Measurements from ENCODE around the gene TMEM179.
"Not testable (repeated sequence)": the region's sequence is repeated elsewhere in the genome, so short reads cannot be mapped to it uniquely, and the experiment has no call there.

The TMEM179 gene

DNA sequence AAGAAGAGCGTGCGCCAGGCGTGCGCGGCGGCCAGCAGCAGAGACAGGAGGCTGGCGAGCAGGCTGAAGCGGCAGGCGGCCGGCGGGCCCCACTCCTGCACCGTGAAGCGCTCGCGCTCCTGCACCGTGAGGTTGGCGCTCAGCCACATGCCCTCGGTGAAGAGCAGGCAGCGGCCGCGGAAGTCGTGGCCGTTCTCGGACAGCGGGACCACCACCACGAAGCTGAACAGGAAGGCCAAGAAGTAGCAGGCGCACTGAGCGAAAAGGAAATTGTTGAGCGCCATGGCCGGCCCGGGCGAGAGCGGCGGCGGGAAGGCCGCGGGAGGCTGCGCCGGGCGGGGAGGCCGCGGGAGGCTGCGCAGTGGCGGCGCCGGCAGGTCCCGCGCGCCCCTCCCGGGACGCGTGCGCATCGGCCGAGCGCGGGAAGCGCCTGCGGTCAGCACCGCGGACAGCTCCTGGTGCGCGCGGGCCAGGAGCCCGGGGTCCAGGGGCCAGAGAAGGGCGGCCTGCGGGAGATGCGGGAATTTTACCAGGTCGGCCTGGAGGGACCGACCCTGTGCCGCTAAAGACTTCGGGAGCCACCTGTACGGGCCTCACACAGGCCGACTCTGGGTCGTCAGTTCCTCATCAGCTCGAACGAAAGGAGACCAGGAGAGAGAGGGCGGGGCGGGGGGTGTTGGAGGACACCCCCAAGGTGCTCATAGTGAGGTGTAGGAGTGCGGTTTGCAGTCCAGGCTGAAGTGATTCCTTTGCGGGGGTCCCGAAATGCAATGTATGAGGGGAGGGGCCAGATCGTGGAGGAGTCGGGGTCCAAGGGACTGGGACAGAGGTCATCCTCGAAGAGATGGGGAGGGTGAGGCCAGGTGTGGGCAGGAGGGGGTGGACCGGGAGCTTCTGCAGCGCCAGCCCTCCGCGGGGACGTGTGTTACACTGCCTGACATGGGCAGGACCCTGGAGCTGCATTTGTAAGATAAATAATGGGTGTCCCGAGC, at the start of gene TMEM179:
TSS of gene TMEM179 (minus strand) at position 315 of the 992 bp plus-strand sequence. CDS start at position 284, 31 bp downstream.
- H3K27ac ChIP-seq (ENCODE audit: low read depth, low read length), result no peak within 1 kb of the TSS
- peaks cover 60% of the 10 kb centered on the region for H3K27me3 ChIP-seq (ENCODE audit: insufficient read depth, low read length)
- H3K36me3 ChIP-seq (ENCODE audit: insufficient read depth, low read length), result no peaks in the 10 kb centered on the region
- no peaks in the 10 kb centered on the region for H3K4me1 ChIP-seq (ENCODE audit: control insufficient read depth, insufficient read depth, low read length, unreplicated experiment)
- no peak within 1 kb of the TSS for H2AFZ ChIP-seq (ENCODE audit: low read length, unreplicated experiment)
- H3K79me2 ChIP-seq (ENCODE audit: control insufficient read depth, insufficient read depth, low read length, unreplicated experiment), result no peaks in the 10 kb centered on the region
- H3K4me3 ChIP-seq (ENCODE audit: low read depth, low read length), result peak within 1 kb of the TSS; percentile 72

DNA sequence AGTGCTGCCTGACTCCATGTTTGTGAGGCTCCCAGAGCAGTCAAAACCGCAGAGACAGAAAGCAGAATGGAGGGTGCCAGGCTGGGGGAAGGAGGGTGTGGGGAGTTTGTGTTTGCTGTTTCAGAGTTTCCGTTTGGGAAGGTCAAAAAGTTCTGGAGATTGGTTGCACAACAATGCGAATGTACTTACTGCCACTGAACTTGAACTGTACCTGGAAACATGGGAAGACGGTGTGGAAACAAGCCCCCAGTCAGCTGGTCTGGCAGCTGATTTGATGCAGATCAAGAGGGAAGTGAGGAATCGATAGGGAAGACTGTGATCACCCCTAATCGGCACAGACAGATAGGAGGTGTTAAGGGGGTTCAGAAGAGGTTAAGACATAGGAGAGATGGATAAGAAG, 49.5 kb upstream of the TMEM179 start:
- H3K36me3 ChIP-seq (ENCODE audit: insufficient read depth, low read length), result no peaks in the 10 kb centered on the region

DNA sequence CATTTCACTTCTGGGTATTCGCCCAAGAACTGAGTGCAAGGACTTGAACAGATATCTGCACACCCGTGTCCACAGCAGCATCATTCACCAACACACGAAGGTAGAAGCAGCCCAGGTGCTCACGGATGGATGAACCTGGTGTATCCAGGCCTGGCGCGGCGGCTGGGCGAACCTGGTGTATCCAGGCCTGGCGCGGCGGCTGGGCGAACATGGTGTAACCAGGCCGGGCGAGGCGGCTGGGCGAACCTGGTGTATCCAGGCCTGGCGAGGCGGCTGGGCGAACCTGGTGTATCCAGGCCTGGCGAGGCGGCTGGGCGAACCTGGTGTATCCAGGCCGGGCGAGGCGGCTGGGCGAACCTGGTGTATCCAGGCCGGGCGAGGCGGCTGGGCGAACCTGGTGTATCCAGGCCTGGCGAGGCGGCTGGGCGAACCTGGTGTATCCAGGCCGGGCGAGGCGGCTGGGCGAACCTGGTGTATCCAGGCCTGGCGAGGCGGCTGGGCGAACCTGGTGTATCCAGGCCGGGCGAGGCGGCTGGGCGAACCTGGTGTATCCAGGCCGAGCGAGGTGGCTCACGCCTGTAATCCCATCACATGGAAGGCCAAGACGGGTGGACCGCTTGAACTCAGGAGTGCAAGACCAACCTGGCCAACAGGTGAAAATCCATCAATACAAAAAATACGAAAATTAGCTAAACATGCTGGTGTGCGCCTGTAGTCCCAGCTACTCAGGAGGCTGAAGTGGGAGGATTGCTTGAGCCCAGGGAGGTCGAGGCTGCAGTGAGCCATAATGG, 48.8 kb upstream of the TMEM179 start:
- H2AFZ ChIP-seq (ENCODE audit: low read length, unreplicated experiment); H3K79me2 ChIP-seq (ENCODE audit: control insufficient read depth, insufficient read depth, low read length, unreplicated experiment); H3K4me1 ChIP-seq (ENCODE audit: control insufficient read depth, insufficient read depth, low read length, unreplicated experiment); H3K36me3 ChIP-seq (ENCODE audit: insufficient read depth, low read length); H3K27ac ChIP-seq (ENCODE audit: low read depth, low read length); H3K4me3 ChIP-seq (ENCODE audit: low read depth, low read length); H3K27me3 ChIP-seq (ENCODE audit: insufficient read depth, low read length): not testable (repeated sequence)

More for the DNA sequence above, 49.5 kb upstream of the TMEM179 start:
- Histone ChIP-seq H3K79me2 (ENCODE audit: control insufficient read depth, insufficient read depth, low read length, unreplicated experiment) (no peaks in the 10 kb centered on the region), H3K27me3 (ENCODE audit: insufficient read depth, low read length) (peaks cover 6% of the 10 kb centered on the region; the same call in 1 of the 2 replicates), H3K4me3 (ENCODE audit: low read depth, low read length) (no peak overlapping the region), H3K4me1 (ENCODE audit: control insufficient read depth, insufficient read depth, low read length, unreplicated experiment) (peaks cover 6% of the 10 kb centered on the region), H2AFZ (ENCODE audit: low read length, unreplicated experiment) (no peak overlapping the region), H3K27ac (ENCODE audit: low read depth, low read length) (no peak overlapping the region)

DNA sequence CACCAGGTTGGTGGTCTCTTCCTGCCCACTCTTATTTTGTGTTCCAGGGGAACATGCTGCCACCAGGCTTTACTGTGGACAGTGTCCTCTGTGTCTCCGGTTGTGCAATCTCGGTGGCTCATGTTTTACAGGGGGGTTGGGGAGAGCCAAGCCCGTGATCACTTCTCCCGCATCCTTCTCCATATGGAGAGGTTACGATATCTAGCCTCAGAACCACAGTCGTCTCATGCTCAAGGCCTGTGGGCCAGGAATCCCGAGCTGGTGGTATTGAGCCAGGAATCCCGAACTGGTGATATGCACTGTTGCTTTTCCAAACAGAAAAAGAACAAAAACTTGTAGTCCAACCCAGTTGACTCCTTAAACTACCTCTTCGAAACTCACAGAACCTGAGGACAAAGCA, 47.8 kb upstream of the TMEM179 start:
- Histone ChIP-seq H3K4me3 (ENCODE audit: low read depth, low read length) (no peak overlapping the region), H3K79me2 (ENCODE audit: control insufficient read depth, insufficient read depth, low read length, unreplicated experiment) (no peaks in the 10 kb centered on the region), H3K27ac (ENCODE audit: low read depth, low read length) (no peak overlapping the region), H3K36me3 (ENCODE audit: insufficient read depth, low read length) (no peaks in the 10 kb centered on the region), H3K4me1 (ENCODE audit: control insufficient read depth, insufficient read depth, low read length, unreplicated experiment) (peaks cover 6% of the 10 kb centered on the region), H2AFZ (ENCODE audit: low read length, unreplicated experiment) (no peak overlapping the region), H3K27me3 (ENCODE audit: insufficient read depth, low read length) (peaks cover 6% of the 10 kb centered on the region; the same call in 1 of the 2 replicates)

DNA sequence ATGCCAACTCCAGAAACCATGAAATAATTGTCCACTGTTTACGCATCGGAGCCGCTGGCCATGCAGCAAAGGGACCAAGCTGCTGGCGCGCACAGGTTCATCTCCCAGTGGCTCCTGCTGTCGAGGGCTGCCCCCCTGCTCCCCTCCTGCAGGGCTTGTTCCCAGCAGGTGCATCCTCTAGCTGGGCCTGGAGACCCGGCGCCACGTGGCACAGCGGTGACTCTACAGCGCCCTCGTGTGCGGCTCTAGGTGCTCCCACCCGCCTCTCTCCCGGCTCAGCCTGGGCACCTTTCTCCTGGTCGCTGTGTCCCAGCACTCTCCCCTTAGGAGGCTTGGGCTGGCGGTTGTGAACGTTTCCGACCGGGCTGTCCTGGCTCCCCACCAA, 47.3 kb upstream of the TMEM179 start:
- H3K36me3 ChIP-seq (ENCODE audit: insufficient read depth, low read length), result no peaks in the 10 kb centered on the region
- no peak overlapping the region for H3K27ac ChIP-seq (ENCODE audit: low read depth, low read length)

DNA sequence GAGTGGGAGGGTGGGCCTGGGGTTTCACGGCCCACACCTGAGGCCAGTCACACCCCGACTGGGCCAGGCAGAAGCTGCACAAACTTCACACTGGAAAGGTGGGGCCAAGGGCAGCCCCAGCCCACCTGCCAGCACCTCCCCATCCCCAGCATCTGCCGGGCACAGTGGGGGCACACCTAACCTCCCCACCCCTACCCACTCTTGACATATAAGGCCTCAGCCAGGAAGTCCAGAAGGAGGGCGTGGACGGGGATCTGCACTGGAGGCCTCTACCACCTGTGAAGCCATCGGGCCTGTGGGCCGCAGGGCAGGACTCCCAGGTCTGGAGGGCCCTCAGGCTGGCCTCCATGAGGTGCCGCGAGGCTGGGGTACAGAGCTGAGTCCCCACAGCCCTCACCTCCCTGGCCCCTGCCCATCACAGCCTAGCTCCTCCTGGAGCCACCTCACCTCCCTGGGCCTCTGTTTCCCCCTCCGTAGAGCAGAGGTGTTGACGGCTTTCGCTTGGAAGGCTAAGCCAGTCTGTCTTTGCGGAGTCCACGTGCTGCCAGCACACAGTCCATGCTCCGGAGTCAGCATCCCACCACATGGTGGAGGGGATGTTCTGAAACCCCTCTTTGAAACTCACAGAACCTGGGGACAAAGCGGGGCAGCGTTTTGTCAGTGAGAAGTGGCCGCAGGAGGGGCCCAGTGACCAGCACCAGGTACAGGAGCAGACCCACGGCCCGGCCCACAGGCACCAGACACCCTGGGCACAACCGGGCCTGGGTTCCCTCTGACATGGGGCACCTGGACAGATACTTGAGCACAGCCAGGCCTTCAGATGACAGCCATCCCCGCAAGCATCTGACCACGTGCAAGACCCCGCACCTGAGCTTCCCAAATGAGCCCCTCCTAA, 46.7 kb upstream of the TMEM179 start:
- Histone ChIP-seq H3K36me3 (ENCODE audit: insufficient read depth, low read length) (no peaks in the 10 kb centered on the region), H3K4me3 (ENCODE audit: low read depth, low read length) (no peak overlapping the region), H3K27ac (ENCODE audit: low read depth, low read length) (no peak overlapping the region), H3K27me3 (ENCODE audit: insufficient read depth, low read length) (peaks cover 6% of the 10 kb centered on the region; the same call in 1 of the 2 replicates), H3K79me2 (ENCODE audit: control insufficient read depth, insufficient read depth, low read length, unreplicated experiment) (no peaks in the 10 kb centered on the region), H3K4me1 (ENCODE audit: control insufficient read depth, insufficient read depth, low read length, unreplicated experiment) (peaks cover 2% of the 10 kb centered on the region), H2AFZ (ENCODE audit: low read length, unreplicated experiment) (no peak overlapping the region)

More for the DNA sequence above, 47.3 kb upstream of the TMEM179 start:
- Histone ChIP-seq H3K27me3 (ENCODE audit: insufficient read depth, low read length) (peaks cover 6% of the 10 kb centered on the region; the same call in 1 of the 2 replicates), H3K79me2 (ENCODE audit: control insufficient read depth, insufficient read depth, low read length, unreplicated experiment) (no peaks in the 10 kb centered on the region), H2AFZ (ENCODE audit: low read length, unreplicated experiment) (no peak overlapping the region), H3K4me1 (ENCODE audit: control insufficient read depth, insufficient read depth, low read length, unreplicated experiment) (peaks cover 6% of the 10 kb centered on the region), H3K4me3 (ENCODE audit: low read depth, low read length) (no peak overlapping the region)

DNA sequence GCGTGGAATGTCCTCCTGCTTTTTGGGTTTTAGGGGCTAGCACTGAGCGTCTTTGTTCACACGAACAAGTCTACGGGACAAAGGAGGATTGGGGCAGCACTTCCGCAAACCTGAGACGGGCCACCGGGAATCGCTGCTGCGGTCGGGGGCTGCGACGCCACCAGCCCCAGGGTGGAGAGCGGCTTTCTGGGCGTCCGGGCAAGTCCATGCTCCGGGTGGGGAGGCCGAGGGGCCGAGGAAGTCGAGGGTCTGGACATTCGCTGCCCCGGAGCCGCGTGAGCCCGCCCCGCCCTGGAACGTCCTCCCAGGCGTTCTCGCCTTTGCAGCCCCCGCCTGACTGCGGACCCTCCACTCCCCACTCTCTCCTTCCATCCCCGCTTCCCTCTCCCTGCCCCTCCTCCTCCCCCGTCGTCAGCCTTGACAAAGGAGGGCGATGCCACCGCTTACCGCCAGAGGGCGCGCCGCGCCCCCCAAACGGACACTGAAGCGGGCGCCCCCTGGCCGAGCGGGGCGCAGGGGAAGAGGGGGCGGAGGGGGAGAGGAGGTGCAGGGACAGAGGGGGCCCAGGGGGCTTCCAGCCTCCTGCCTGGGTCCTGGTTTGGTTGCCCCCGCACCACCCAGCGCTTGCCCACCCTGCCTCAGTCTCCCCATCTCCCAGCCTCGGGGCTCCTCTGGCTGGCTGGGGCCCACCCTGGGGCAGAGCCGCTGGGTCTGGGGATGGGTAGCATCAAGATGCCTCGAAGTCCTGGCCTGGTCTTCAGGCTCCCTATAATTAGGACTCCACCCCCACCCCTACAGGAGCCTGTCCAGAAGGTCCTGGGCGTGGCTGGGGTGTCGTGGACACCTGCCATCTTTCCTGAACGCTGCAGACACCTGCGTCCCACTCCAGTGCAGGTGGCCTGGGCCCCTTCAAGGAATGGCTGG, 45.7 kb upstream of the TMEM179 start:
- Histone ChIP-seq H3K4me3 (ENCODE audit: low read depth, low read length) (peak overlapping the region; percentile 71), H3K36me3 (ENCODE audit: insufficient read depth, low read length) (no peaks in the 10 kb centered on the region), H3K4me1 (ENCODE audit: control insufficient read depth, insufficient read depth, low read length, unreplicated experiment) (no peaks in the 10 kb centered on the region), H3K27me3 (ENCODE audit: insufficient read depth, low read length) (peaks cover 3% of the 10 kb centered on the region; the same call in 1 of the 2 replicates), H2AFZ (ENCODE audit: low read length, unreplicated experiment) (peak overlapping the region; percentile 59), H3K27ac (ENCODE audit: low read depth, low read length) (no peak overlapping the region), H3K79me2 (ENCODE audit: control insufficient read depth, insufficient read depth, low read length, unreplicated experiment) (no peaks in the 10 kb centered on the region)

DNA sequence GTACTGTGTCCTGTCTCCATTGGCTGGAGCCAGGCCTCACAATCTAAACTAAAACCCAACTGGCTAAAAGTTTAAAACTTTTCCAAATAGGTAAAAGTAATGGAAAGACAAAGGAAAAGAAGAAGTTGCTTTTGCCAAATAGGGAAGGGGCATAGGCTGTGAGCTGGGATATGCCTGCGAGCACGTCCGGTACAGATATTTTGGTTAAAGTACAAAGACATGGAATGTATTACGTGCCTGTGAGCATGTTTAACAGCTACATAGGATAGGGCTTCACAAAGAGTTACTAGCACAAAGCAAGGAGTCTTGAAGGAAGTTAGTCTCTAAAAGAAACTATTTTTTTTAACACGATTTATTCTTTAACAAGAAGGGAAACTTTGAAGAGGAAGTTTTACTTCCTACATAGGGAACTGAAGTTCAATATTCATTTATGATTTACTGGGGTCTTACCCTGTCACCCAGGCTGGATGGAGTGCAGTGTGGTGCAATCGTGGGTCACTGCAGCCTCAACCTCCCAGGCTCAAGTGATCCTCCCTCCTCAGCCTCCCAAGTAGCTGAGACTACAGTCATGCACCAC, 43.0 kb upstream of the TMEM179 start:
- Histone ChIP-seq H3K79me2 (ENCODE audit: control insufficient read depth, insufficient read depth, low read length, unreplicated experiment) (no peaks in the 10 kb centered on the region), H3K4me1 (ENCODE audit: control insufficient read depth, insufficient read depth, low read length, unreplicated experiment) (no peaks in the 10 kb centered on the region), H3K4me3 (ENCODE audit: low read depth, low read length) (no peak overlapping the region), H3K27ac (ENCODE audit: low read depth, low read length) (no peak overlapping the region), H2AFZ (ENCODE audit: low read length, unreplicated experiment) (no peak overlapping the region), H3K27me3 (ENCODE audit: insufficient read depth, low read length) (peaks cover 7% of the 10 kb centered on the region; the same call in 1 of the 2 replicates), H3K36me3 (ENCODE audit: insufficient read depth, low read length) (no peaks in the 10 kb centered on the region)

DNA sequence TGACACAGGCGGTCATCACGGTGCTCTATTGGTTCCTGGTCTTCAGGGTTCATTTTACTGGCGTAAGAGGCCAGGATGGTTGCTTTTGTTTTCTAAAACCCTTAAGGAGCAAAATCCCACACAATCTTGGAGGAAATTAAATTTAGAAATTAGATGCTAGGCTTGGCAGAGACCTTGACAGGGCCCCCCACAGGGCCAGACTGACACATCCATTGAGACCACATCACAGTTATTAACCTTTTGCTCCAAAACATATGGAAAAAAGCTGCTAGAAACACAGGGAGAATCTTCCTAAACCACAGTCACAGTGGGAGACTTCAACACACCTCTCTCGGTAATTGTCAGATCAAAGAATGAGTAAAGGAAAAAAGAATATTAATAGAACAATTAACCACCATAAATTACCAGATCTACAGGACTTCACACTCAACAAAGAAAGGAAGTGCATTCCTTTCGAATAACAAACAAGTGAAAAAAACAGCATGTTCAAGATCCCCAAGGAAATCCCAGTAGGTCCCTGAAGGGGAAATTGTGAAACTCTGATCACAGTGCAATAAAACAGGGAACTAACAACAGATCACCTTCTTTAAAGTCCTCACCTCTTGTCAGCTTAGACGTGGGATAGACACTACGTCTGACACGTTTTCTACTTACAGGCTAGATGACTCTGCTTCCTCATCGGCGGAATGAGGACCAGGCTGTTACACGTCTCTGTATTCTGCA, 40.2 kb upstream of the TMEM179 start:
- H3K79me2 ChIP-seq (ENCODE audit: control insufficient read depth, insufficient read depth, low read length, unreplicated experiment), result no peaks in the 10 kb centered on the region
- H3K4me3 ChIP-seq (ENCODE audit: low read depth, low read length), result no peak overlapping the region
- no peak overlapping the region for H2AFZ ChIP-seq (ENCODE audit: low read length, unreplicated experiment)
- H3K27ac ChIP-seq (ENCODE audit: low read depth, low read length), result no peak overlapping the region
- no peaks in the 10 kb centered on the region for H3K4me1 ChIP-seq (ENCODE audit: control insufficient read depth, insufficient read depth, low read length, unreplicated experiment)
- H3K27me3 ChIP-seq (ENCODE audit: insufficient read depth, low read length), result peaks cover 7% of the 10 kb centered on the region; the same call in 1 of the 2 replicates
- no peaks in the 10 kb centered on the region for H3K36me3 ChIP-seq (ENCODE audit: insufficient read depth, low read length)
